CD4-positive, alpha-beta T cell treated with Interleukin-10 for 1 hour (primary cell): Measurements from ENCODE around the gene TEX19.

ENCODE experiments used
- DNase-seq: peaks from one replicate; pipeline ENCODE4 v3.0.0-alpha.2; 2020

Gene TEX19

GRCh38 chr17:82358465-82359350 lies at the start of gene TEX19:
TEX19 (plus strand) TSS chr17:82359247; CDS start chr17:82362151, 2,904 bp downstream.
- DNase-seq, result peak; percentile 7

GRCh38 chr17:82309656-82310570 lies 49.1 kb upstream of the TEX19 start:
- DNase-seq, result no peak

GRCh38 chr17:82310877-82311276 lies 48.2 kb upstream of the TEX19 start:
- DNase-seq, result no peak

GRCh38 chr17:82311971-82312370 lies 47.1 kb upstream of the TEX19 start:
- DNase-seq, result no peak

GRCh38 chr17:82313195-82314011 lies 45.6 kb upstream of the TEX19 start:
- no peak for DNase-seq

GRCh38 chr17:82314012-82314726 lies 44.9 kb upstream of the TEX19 start:
- no peak for DNase-seq

- no peak for DNase-seq
Measured at GRCh38 chr17:82314727-82315605, 44.1 kb upstream of the TEX19 start.

GRCh38 chr17:82315703-82316358 lies 43.2 kb upstream of the TEX19 start:
- peak; percentile 55 for DNase-seq

- DNase-seq, result no peak
Measured at GRCh38 chr17:82316651-82317393, 42.2 kb upstream of the TEX19 start.

GRCh38 chr17:82317394-82318168 lies 41.5 kb upstream of the TEX19 start, which contains the start of gene CD7:
CD7 (minus strand) TSS chr17:82317608; CDS start chr17:82317495, 113 bp downstream.
- peak; percentile 74 for DNase-seq

GRCh38 chr17:82318169-82318498 lies 40.9 kb upstream of the TEX19 start:
- DNase-seq, result no peak

GRCh38 chr17:82318772-82319606 lies 40.1 kb upstream of the TEX19 start:
- no peak for DNase-seq

GRCh38 chr17:82319619-82320062 lies 39.4 kb upstream of the TEX19 start:
- no peak for DNase-seq

GRCh38 chr17:82320140-82320840 lies 38.8 kb upstream of the TEX19 start:
- no peak for DNase-seq

GRCh38 chr17:82320956-82321927 lies 37.8 kb upstream of the TEX19 start:
- peak; percentile 85 for DNase-seq

GRCh38 chr17:82321947-82322466 lies 37.0 kb upstream of the TEX19 start:
- DNase-seq, result no peak
